Right renal cortex interstitium (tissue), 3 donors: ENCODE measurements around the gene ADAMTS13. TPM values are rescaled to one million over a fixed set of nuclear protein-coding genes. Genes with fewer than 3 reads are reported as not detected.
"Not testable (repeated sequence)": the region's sequence is repeated elsewhere in the genome, so short reads cannot be mapped to it uniquely, and the experiment has no call there.

Source experiments
- DNase-seq, 3 donors: peaks; one replicate each; pipeline ENCODE4 v3.0.0-alpha.2; 2013; ENCODE audit warnings: low read depth in 3 of 3, low spot score in 2 of 3
- polyA plus RNA-seq, 3 donors: library from polyadenylated mRNA; unstranded; fragments of 120-200 nt; gene quantifications; one replicate each; pipeline ENCODE4 v1.2.1, GENCODE V29; 2013; ENCODE audit not compliant: insufficient read length in 3 of 3

The ADAMTS13 gene
- 1 to 10 TPM; 5.9 to 7.2 (median 6.3) TPM for polyA plus RNA-seq

GRCh38 chr9:133421615-133422542, at the start of gene ADAMTS13:
Gene ADAMTS13, plus strand, starts transcription at chr9:133422367. Its CDS starts 77 bp downstream, at chr9:133422444.
- no peak for DNase-seq

- DNase-seq = no peak
Measured at GRCh38 chr9:133374612-133375115, 47.5 kb upstream of the ADAMTS13 start.

- no peak for DNase-seq
Measured at GRCh38 chr9:133375116-133375723, 46.9 kb upstream of the ADAMTS13 start.

DNA sequence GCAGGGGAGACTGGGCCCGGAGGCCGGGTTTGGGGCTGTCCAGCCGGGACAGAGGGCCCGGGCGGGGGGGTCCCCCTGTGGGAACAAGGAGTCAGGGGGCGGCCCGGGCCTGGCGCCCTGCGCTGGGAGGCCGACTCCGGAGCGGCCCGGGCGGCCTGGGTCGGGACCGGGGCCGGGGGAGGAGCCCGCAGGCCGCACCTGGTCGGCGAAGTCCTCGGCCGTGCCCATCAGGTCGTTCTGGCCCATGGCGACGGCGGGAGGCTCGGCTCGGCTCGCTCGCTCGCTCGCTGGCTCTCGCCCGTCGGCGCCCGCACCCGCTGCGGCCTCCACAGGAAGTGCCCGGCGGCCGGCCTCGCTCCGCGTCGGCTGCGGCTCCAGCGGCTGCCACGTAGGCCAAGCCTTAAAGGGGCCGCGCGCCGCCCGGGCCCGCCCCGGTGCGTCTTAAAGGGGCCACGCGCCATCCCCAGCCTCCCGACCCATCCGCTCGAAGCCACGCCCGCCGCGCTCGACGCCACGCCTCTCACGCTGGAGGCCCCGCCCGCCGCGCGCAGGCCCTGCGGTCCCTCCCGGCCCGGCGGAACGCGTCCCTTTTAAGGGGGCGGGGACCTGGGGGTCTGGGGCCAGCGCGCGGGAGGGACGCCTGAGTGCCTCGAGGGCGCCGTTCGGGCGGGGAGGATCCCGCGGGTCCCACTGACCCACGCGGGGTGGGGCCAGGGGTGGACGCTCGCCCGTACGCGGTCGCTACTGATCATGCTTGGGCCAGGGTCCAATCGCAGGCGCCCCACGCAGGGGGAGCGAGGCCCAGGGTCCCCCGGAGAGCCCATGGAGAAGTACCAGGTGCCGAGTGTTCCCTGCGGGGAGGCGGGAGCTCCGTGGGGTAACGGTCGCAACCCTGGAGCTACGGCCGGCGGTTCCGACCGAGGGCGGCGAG, 46.2 kb upstream of the ADAMTS13 start, which contains the start of the genes STKLD1 and SURF4:
Gene STKLD1 (plus strand): TSS at position 643 of the 931 bp plus-strand sequence. CDS start 108 bp downstream, at position 751.
Gene SURF4 (minus strand): TSS at position 337 of the 931 bp plus-strand sequence. CDS start 91 bp downstream, at position 246.
- peak; percentile 70 to 90 (median 86) for DNase-seq

- not testable (repeated sequence) for DNase-seq
Measured at GRCh38 chr9:133377280-133377679, 44.9 kb upstream of the ADAMTS13 start.

DNA sequence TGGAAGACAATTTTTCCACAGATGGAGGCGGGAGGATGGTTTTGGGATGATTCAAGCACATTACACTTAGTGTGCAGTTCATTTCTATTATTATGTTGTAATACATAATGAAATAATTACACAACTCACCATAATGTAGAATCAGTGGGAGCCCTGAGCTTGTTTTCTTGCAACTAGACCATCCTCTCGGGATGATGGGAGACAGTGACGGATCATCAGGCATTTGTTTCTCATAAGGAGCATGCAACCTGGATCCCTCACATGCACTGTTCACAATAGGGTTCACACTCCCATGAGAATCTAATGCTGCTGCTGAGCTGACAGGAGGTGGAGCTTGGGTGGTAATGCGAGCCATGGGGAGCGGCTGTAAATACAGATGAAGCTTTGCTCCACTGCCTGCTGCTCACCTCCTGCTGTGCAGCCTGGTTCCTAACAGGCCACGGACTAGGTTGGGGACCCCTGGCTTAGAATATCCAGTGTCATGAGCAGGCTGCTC, 44.4 kb upstream of the ADAMTS13 start:
- no peak for DNase-seq

- no peak for DNase-seq
Measured at GRCh38 chr9:133378408-133378962, 43.7 kb upstream of the ADAMTS13 start.

GRCh38 chr9:133379153-133380086, 42.7 kb upstream of the ADAMTS13 start:
- DNase-seq = no peak

- DNase-seq = no peak
Measured at GRCh38 chr9:133380734-133381133, 41.4 kb upstream of the ADAMTS13 start.

DNA sequence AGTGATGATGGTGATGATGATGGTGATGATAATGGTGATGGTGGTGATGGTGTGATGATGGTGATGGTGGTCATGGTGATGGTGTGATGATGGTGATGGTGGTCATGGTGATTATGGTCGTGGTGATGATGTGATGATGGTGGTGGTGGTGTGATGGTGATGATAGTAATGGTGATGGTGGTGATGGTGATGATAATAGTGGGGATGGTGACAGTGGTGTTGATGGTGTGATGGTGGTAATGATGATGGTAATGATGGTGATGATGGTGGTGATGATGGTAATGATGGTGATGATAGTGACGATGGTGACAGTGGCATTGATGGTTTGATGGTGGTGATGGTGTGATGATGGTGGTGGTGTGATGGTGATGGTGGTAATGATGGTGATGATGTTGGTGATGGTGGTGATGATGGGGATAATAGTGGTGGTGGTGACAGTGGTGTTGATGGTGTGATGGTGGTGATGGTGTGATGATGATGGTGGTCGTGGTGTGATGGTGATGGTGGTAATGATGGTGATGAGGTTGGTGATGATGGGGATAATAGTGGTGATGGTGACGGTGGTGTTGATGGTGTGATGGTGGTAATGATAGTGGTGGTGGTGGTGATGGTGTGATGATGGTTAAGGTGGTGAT, 39.5 kb upstream of the ADAMTS13 start:
- DNase-seq = no peak

DNA sequence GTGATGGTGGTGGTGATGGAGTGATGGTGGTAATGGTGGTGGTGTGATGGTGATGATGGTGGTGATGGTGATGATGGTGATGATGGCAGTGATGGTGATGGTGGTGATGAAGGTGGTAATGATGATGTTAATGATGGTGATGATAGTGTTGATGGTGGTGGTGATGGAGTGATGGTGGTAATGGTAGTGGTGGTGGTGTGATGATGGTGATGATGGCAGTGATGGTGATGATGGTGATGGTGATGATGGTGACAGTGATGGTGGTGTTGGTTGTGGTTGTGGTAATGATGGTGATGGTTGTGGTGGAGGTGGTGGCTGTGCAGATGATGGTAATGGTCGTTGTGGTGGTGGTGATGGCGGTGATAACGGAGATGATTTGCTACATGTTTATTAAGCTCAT, 38.7 kb upstream of the ADAMTS13 start:
- no peak for DNase-seq

- DNase-seq = no peak
Measured at GRCh38 chr9:133384736-133385321, 37.3 kb upstream of the ADAMTS13 start.

DNA sequence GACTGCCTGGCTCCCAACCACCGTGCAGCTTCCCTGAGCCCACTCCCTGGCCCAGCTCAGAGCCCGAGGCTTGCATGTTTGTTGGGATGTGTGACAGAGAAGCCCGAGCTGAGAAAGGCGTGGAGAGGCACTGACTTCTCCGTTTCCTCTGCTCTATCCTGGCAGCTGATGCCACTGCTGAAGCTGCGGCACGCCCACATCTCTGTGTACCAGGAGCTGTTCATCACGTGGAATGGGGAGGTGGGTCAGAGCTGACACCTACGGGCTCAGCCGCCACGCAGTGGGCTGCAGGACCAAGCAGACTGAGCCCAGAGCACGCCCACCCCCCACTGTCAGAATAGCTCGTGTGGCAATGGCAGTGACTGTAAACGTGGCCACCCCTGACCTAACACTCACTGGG, 36.7 kb upstream of the ADAMTS13 start:
- DNase-seq = no peak

DNA sequence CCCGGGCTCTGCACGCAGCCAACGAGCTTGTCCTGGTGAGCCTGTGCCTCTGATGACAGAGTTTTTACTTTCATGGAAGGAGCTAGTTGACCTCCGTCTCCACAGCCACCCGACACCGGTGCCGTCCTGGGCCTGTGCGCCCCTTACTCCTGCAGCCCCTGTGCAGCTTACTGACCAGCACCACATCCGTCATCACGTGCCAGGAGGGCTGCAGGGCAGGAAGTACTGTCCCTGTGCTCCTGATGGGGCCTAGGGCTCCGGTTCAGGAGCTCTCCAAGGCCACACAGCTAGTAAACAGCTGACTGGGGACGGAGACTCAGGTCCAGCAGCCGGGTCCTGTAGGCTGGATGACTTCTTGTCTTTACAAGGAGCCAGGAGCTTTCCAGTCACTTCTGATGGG, 35.8 kb upstream of the ADAMTS13 start:
- no peak for DNase-seq

- no peak for DNase-seq
Measured at GRCh38 chr9:133387680-133388079, 34.5 kb upstream of the ADAMTS13 start.

DNA sequence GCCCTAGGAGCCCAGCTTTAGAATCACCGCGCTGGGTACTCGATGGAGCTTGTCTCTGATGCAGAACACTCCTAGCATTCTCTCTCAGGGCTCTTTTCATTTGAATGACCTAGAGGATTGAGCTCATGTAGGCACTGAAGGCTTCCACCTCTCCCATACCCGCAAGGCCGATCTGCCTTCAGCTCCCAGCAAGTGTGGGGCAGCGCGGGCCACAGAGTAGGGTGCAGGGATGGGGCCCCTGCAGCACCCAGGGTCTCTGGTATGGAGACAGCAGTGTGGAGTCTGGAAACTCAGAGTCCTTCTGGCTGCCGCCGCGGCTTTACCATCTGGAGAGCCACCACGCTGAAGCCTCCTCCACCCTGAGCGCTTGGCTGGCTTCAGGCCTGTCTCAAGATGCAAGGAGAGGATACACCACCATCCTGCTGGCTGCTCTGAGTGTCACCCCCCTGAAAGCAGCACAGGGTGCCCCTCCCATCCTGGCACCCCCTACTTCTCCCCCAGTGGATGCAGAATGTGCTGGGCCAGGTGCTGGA, 33.1 kb upstream of the ADAMTS13 start:
- DNase-seq = no peak

DNA sequence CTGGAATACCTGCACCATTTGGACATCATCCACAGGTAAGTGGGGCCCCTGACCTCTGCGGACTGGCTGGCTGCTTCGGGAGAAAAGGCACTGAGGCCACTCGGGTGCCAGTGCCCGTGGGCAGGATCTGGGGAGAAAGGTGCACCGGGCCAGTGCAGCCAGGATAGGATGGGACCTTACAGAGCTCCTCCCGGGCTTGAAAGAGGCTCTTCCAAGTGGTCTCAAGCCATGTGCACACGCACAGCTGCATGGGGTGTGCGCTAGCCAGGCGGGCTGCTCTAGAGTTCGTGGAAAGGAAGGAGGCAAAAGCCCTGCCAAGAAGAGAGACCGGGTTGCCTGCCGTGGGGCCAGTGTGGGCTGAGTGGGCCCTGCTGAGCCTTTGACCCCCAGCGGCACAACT, 32.6 kb upstream of the ADAMTS13 start:
- no peak for DNase-seq

- DNase-seq = no peak
Measured at GRCh38 chr9:133390713-133391112, 31.5 kb upstream of the ADAMTS13 start.
